Measurements from ENCODE around the gene OMD. TPM values are rescaled to one million over a fixed set of nuclear protein-coding genes. Genes with fewer than 3 reads are reported as not detected.

OMD gene
- total and polyA plus RNA-seq, 5 donors from 2014 or later: 0.13 TPM; not detected in 4

GRCh38 chr9:92397853-92398252 lies 26.4 kb downstream of the OMD start:
- H3K4me3 ChIP-seq (ENCODE audit: low read depth, low read length): no peak overlapping the region
- H3K4me3 Mint-ChIP-seq: no peak overlapping the region
- H3K27ac Mint-ChIP-seq: no peak overlapping the region
- no peaks in the 10 kb centered on the region for H3K27me3 Mint-ChIP-seq
- no peaks in the 10 kb centered on the region for H3K9me3 Mint-ChIP-seq
- no peak overlapping the region for H3K27ac ChIP-seq (ENCODE audit: insufficient read depth, low read length, poor library complexity, severe bottlenecking)
- H3K4me1 ChIP-seq (ENCODE audit: control insufficient read depth, insufficient read depth, low read length, poor library complexity, severe bottlenecking): no peaks in the 10 kb centered on the region
- no peaks in the 10 kb centered on the region for H3K36me3 ChIP-seq (ENCODE audit: control insufficient read depth, insufficient read depth, low read length)
- no peaks in the 10 kb centered on the region for H3K9me3 ChIP-seq (ENCODE audit: control insufficient read depth in 2 of 2, low read length in 2 of 2)
- no peak for DNase-seq
- H3K4me1 Mint-ChIP-seq: peaks cover under 1 to 8% (median 3%) of the 10 kb centered on the region in 4 donors
- H3K27me3 ChIP-seq (ENCODE audit: control insufficient read depth, insufficient read depth, low read length): no peaks in the 10 kb centered on the region
- ATAC-seq (ENCODE audit: low read depth in 2 of 2): no peak
- H3K36me3 Mint-ChIP-seq: no peaks in the 10 kb centered on the region

- no peaks in the 10 kb centered on the region for H3K4me1 ChIP-seq (ENCODE audit: control insufficient read depth, insufficient read depth, low read length, poor library complexity, severe bottlenecking)
- DNase-seq (no peak), ATAC-seq (ENCODE audit: low read depth in 2 of 2) (no peak)
- no peak overlapping the region for H3K4me3 Mint-ChIP-seq
- H3K27me3 Mint-ChIP-seq: no peaks in the 10 kb centered on the region
- H3K27ac ChIP-seq (ENCODE audit: insufficient read depth, low read length, poor library complexity, severe bottlenecking): no peak overlapping the region
- H3K9me3 Mint-ChIP-seq: no peaks in the 10 kb centered on the region
- H3K36me3 ChIP-seq (ENCODE audit: control insufficient read depth, insufficient read depth, low read length): no peaks in the 10 kb centered on the region
- no peaks in the 10 kb centered on the region for H3K36me3 Mint-ChIP-seq
- no peak overlapping the region for H3K4me3 ChIP-seq (ENCODE audit: low read depth, low read length)
- H3K27ac Mint-ChIP-seq: no peak overlapping the region
- no peaks in the 10 kb centered on the region for H3K27me3 ChIP-seq (ENCODE audit: control insufficient read depth, insufficient read depth, low read length)
- H3K9me3 ChIP-seq (ENCODE audit: control insufficient read depth in 2 of 2, low read length in 2 of 2): no peaks in the 10 kb centered on the region
- H3K4me1 Mint-ChIP-seq: peaks cover 0 to 4% (median 0%) of the 10 kb centered on the region in 4 donors
Observed at GRCh38 chr9:92395617-92396016, 28.7 kb downstream of the OMD start.

- Mint-ChIP-seq H3K27ac (no peak overlapping the region), H3K4me1 (peaks cover 0 to 4% (median 0%) of the 10 kb centered on the region in 4 donors), H3K9me3 (no peaks in the 10 kb centered on the region), H3K27me3 (no peaks in the 10 kb centered on the region), H3K36me3 (no peaks in the 10 kb centered on the region), H3K4me3 (no peak overlapping the region)
- DNase-seq (no peak), ATAC-seq (ENCODE audit: low read depth in 2 of 2) (no peak)
- Histone ChIP-seq H3K9me3 (ENCODE audit: control insufficient read depth in 2 of 2, low read length in 2 of 2) (no peaks in the 10 kb centered on the region), H3K27me3 (ENCODE audit: control insufficient read depth, insufficient read depth, low read length) (no peaks in the 10 kb centered on the region), H3K27ac (ENCODE audit: insufficient read depth, low read length, poor library complexity, severe bottlenecking) (no peak overlapping the region), H3K4me3 (ENCODE audit: low read depth, low read length) (no peak overlapping the region), H3K36me3 (ENCODE audit: control insufficient read depth, insufficient read depth, low read length) (no peaks in the 10 kb centered on the region), H3K4me1 (ENCODE audit: control insufficient read depth, insufficient read depth, low read length, poor library complexity, severe bottlenecking) (no peaks in the 10 kb centered on the region)
Observed at GRCh38 chr9:92393686-92394085, 30.6 kb downstream of the OMD start.

GRCh38 chr9:92392690-92393089 lies 31.6 kb downstream of the OMD start:
- Mint-ChIP-seq H3K4me3 (no peak overlapping the region), H3K9me3 (no peaks in the 10 kb centered on the region), H3K4me1 (peaks cover 0 to 4% (median 0%) of the 10 kb centered on the region in 4 donors), H3K27me3 (no peaks in the 10 kb centered on the region), H3K27ac (peak overlapping the region in 1 of 3 donors; percentile 22), H3K36me3 (no peaks in the 10 kb centered on the region)
- Histone ChIP-seq H3K4me1 (ENCODE audit: control insufficient read depth, insufficient read depth, low read length, poor library complexity, severe bottlenecking) (no peaks in the 10 kb centered on the region), H3K36me3 (ENCODE audit: control insufficient read depth, insufficient read depth, low read length) (no peaks in the 10 kb centered on the region), H3K27ac (ENCODE audit: insufficient read depth, low read length, poor library complexity, severe bottlenecking) (no peak overlapping the region), H3K9me3 (ENCODE audit: control insufficient read depth in 2 of 2, low read length in 2 of 2) (no peaks in the 10 kb centered on the region), H3K27me3 (ENCODE audit: control insufficient read depth, insufficient read depth, low read length) (no peaks in the 10 kb centered on the region), H3K4me3 (ENCODE audit: low read depth, low read length) (no peak overlapping the region)
- no peak for DNase-seq
- ATAC-seq (ENCODE audit: low read depth in 2 of 2): no peak

GRCh38 chr9:92385953-92386352 lies 38.3 kb downstream of the OMD start:
- H3K36me3 ChIP-seq (ENCODE audit: control insufficient read depth, insufficient read depth, low read length): no peaks in the 10 kb centered on the region
- H3K4me3 ChIP-seq (ENCODE audit: low read depth, low read length): no peak overlapping the region
- Mint-ChIP-seq H3K9me3 (no peaks in the 10 kb centered on the region), H3K27me3 (no peaks in the 10 kb centered on the region), H3K4me3 (no peak overlapping the region), H3K27ac (no peak overlapping the region), H3K4me1 (peaks cover 1 to 6% (median 5%) of the 10 kb centered on the region in 4 donors), H3K36me3 (peaks cover 6% of the 10 kb centered on the region)
- H3K9me3 ChIP-seq (ENCODE audit: control insufficient read depth in 2 of 2, low read length in 2 of 2): no peaks in the 10 kb centered on the region
- ATAC-seq (ENCODE audit: low read depth in 2 of 2) (no peak), DNase-seq (no peak)
- no peaks in the 10 kb centered on the region for H3K27me3 ChIP-seq (ENCODE audit: control insufficient read depth, insufficient read depth, low read length)
- H3K4me1 ChIP-seq (ENCODE audit: control insufficient read depth, insufficient read depth, low read length, poor library complexity, severe bottlenecking): no peaks in the 10 kb centered on the region
- no peak overlapping the region for H3K27ac ChIP-seq (ENCODE audit: insufficient read depth, low read length, poor library complexity, severe bottlenecking)

GRCh38 chr9:92385477-92385876 lies 38.8 kb downstream of the OMD start:
- Histone ChIP-seq H3K9me3 (ENCODE audit: control insufficient read depth in 2 of 2, low read length in 2 of 2) (no peaks in the 10 kb centered on the region), H3K4me3 (ENCODE audit: low read depth, low read length) (no peak overlapping the region), H3K4me1 (ENCODE audit: control insufficient read depth, insufficient read depth, low read length, poor library complexity, severe bottlenecking) (no peaks in the 10 kb centered on the region), H3K27me3 (ENCODE audit: control insufficient read depth, insufficient read depth, low read length) (no peaks in the 10 kb centered on the region), H3K36me3 (ENCODE audit: control insufficient read depth, insufficient read depth, low read length) (no peaks in the 10 kb centered on the region), H3K27ac (ENCODE audit: insufficient read depth, low read length, poor library complexity, severe bottlenecking) (no peak overlapping the region)
- H3K36me3 Mint-ChIP-seq: peaks cover 6% of the 10 kb centered on the region
- H3K4me3 Mint-ChIP-seq: no peak overlapping the region
- ATAC-seq (ENCODE audit: low read depth in 2 of 2): no peak
- no peaks in the 10 kb centered on the region for H3K27me3 Mint-ChIP-seq
- H3K27ac Mint-ChIP-seq: no peak overlapping the region
- H3K4me1 Mint-ChIP-seq: peaks cover 4 to 6% (median 5%) of the 10 kb centered on the region in 4 donors
- H3K9me3 Mint-ChIP-seq: no peaks in the 10 kb centered on the region
- no peak for DNase-seq

- Histone ChIP-seq H3K4me3 (ENCODE audit: low read depth, low read length) (no peak overlapping the region), H3K27ac (ENCODE audit: insufficient read depth, low read length, poor library complexity, severe bottlenecking) (no peak overlapping the region), H3K27me3 (ENCODE audit: control insufficient read depth, insufficient read depth, low read length) (no peaks in the 10 kb centered on the region), H3K9me3 (ENCODE audit: control insufficient read depth in 2 of 2, low read length in 2 of 2) (no peaks in the 10 kb centered on the region), H3K4me1 (ENCODE audit: control insufficient read depth, insufficient read depth, low read length, poor library complexity, severe bottlenecking) (no peaks in the 10 kb centered on the region), H3K36me3 (ENCODE audit: control insufficient read depth, insufficient read depth, low read length) (no peaks in the 10 kb centered on the region)
- H3K27ac Mint-ChIP-seq: no peak overlapping the region
- DNase-seq: no peak
- H3K4me3 Mint-ChIP-seq: no peak overlapping the region
- no peaks in the 10 kb centered on the region for H3K27me3 Mint-ChIP-seq
- H3K9me3 Mint-ChIP-seq: no peaks in the 10 kb centered on the region
- ATAC-seq (ENCODE audit: low read depth in 2 of 2): no peak
- peaks cover 4 to 7% (median 6%) of the 10 kb centered on the region in 4 donors for H3K4me1 Mint-ChIP-seq
- H3K36me3 Mint-ChIP-seq: peaks cover 6% of the 10 kb centered on the region
Observed at GRCh38 chr9:92385001-92385400, 39.3 kb downstream of the OMD start.

GRCh38 chr9:92384375-92384774 lies 39.9 kb downstream of the OMD start:
- H3K4me3 ChIP-seq (ENCODE audit: low read depth, low read length): no peak overlapping the region
- no peak for ATAC-seq (ENCODE audit: low read depth in 2 of 2)
- no peaks in the 10 kb centered on the region for H3K36me3 ChIP-seq (ENCODE audit: control insufficient read depth, insufficient read depth, low read length)
- no peaks in the 10 kb centered on the region for H3K9me3 ChIP-seq (ENCODE audit: control insufficient read depth in 2 of 2, low read length in 2 of 2)
- Mint-ChIP-seq H3K27me3 (no peaks in the 10 kb centered on the region), H3K27ac (no peak overlapping the region), H3K4me1 (peaks cover 8 to 11% (median 9%) of the 10 kb centered on the region in 4 donors), H3K4me3 (no peak overlapping the region), H3K36me3 (peaks cover 6% of the 10 kb centered on the region), H3K9me3 (no peaks in the 10 kb centered on the region)
- no peak overlapping the region for H3K27ac ChIP-seq (ENCODE audit: insufficient read depth, low read length, poor library complexity, severe bottlenecking)
- peaks cover 4% of the 10 kb centered on the region for H3K4me1 ChIP-seq (ENCODE audit: control insufficient read depth, insufficient read depth, low read length, poor library complexity, severe bottlenecking)
- H3K27me3 ChIP-seq (ENCODE audit: control insufficient read depth, insufficient read depth, low read length): no peaks in the 10 kb centered on the region
- DNase-seq: no peak

Measured in CD4-positive, CD25-positive, alpha-beta regulatory T cell (primary cell).